GM19099 (cell line): ENCODE measurements around the gene PDCD10.

Source experiments
- POLR2A ChIP-seq: IDR thresholded peaks from 3 replicates; pipeline ENCODE4 v1.6.1; 2011; ENCODE audit warnings: low read depth; ENCODE audit not compliant: insufficient read length; ENCODE audit errors: extremely low read depth

PDCD10 gene

DNA sequence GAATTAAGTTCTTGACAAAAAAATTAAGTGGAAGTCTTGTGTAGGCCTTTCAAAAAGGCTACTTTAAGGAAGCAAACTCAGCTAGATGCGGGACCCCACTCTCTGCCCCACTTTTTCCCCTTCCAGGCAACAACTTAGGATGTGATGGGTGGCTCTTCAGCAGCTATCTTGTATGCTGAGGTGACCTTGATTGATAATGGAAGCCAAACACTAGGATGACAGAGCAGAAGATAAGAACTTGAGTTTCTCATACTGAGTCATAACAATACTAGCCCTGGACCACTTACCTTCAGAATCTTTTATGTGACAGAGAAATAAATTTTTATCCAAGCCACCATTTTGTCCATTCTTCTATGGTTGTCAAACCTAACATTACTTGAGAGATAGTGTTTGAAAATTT is 16.1 kb downstream of the PDCD10 start:
- TF ChIP-seq POLR2A = no peak

- no peak for TF ChIP-seq POLR2A
Observed at GRCh38 chr3:167716920-167717319, 17.8 kb downstream of the PDCD10 start.

DNA sequence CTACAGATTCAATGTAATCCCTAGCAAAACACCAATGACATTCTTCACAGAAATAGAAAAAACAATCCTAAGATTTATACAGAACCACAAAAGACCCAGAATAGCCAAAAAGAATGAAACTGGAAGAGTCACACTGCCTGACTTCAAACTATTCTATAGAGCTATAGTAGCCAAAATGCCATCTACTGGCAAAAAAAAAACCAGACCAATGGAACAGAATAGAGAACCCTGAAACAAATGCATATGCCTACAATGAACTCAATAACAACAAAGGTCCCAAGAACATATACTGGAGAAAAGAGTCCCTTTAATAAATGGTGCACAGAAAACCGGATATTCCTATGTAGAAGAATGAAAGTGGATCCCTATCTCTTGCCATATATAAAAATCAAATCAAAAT is 19.8 kb downstream of the PDCD10 start:
- no peak for TF ChIP-seq POLR2A

- no peak for TF ChIP-seq POLR2A
Observed at GRCh38 chr3:167712445-167712844, 22.2 kb downstream of the PDCD10 start.

GRCh38 chr3:167711439-167711838 is 23.3 kb downstream of the PDCD10 start:
- no peak for TF ChIP-seq POLR2A

- TF ChIP-seq POLR2A = no peak
Observed at GRCh38 chr3:167710552-167710951, 24.1 kb downstream of the PDCD10 start.

DNA sequence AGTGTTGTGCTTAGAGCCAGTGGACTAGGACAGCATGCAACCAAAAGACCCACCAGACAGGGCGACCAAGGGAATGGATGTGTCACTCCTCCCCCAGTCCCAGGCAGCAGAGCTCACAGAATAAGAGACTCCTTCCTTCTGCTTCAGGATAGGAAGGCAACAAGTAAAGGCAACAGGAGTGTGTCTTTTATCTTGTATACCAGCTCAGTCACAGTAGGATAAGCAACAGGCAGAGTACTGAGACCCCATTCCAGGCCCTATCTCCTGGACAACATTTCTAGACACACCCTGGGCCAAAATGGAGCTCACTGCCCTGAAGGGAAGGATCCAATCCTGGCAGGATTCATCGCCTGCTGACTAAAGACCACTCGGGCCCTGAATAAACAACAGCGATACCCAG is 25.0 kb downstream of the PDCD10 start:
- no peak for TF ChIP-seq POLR2A

DNA sequence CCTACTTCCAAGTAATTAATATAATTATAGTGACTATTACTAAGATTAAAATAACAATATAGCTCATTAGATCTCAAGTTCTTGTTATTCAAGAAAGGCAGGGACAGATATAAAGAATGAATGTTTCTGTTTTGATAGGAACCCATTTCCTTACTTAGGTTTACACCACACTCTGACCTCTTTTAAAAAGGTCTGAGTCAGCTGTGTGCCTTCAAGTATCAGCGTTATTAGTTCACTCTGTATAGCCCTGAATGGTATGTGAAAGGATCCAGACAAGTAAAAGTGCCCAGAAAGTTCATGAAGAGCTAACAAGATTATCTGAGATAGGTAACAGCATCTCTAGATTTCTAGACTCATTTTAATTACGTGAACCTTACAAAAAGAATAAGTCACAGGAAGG is 28.9 kb downstream of the PDCD10 start:
- no peak for TF ChIP-seq POLR2A

DNA sequence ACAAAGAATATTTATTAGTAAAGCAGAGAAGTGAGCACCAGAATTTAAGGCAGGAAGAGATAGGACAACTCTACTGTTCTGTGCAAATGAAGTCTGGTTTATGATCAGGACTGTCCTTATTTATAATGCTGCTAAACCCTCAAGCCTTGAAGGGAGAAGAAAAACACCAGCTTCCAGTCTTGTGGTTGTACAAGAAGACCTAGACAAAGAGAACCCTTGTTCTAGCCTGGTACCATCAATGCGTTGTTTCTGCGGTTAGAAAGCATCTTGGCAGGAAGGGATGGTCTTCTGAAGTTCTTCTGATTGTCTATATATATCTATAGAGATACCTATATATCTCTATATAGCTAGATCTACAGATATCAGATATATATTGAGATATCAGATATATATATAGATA is 33.8 kb downstream of the PDCD10 start:
- TF ChIP-seq POLR2A = no peak

- no peak for TF ChIP-seq POLR2A
Observed at GRCh38 chr3:167700046-167700445, 34.6 kb downstream of the PDCD10 start.

GRCh38 chr3:167694121-167694520 is 40.6 kb downstream of the PDCD10 start:
- TF ChIP-seq POLR2A = no peak

- no peak for TF ChIP-seq POLR2A
Observed at GRCh38 chr3:167691366-167691765, 43.3 kb downstream of the PDCD10 start.

DNA sequence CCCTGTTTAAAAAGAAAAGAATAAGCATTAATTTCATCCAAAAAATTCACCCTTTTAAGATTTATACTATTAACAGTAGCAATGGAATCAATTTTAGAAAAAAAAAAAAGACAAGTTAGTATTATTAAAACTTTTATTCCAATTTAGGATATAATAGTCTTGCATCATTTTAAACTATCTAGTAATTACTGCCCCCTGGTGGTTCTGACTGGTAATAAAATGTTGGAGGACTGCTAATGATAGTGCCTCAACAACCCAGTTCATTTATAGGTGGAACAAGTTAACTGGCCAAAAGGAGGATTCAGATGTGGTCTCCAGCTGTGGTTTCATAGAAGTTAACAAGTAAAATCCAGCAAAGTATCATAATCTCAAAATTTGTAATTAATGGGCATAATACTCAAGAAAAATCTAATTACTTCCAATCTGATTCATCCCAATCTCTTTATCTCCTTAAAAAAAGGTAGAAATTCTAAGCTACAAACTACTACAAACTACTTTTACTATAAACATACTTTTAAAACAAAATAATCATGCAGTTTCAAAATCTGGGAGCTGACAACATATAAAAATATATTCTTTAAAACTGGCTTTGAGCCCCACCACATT is 50.2 kb downstream of the PDCD10 start:
- no peak for TF ChIP-seq POLR2A

GRCh38 chr3:167679526-167679925 is 55.2 kb downstream of the PDCD10 start:
- no peak for TF ChIP-seq POLR2A

- no peak for TF ChIP-seq POLR2A
Observed at GRCh38 chr3:167675848-167676247, 58.8 kb downstream of the PDCD10 start.

DNA sequence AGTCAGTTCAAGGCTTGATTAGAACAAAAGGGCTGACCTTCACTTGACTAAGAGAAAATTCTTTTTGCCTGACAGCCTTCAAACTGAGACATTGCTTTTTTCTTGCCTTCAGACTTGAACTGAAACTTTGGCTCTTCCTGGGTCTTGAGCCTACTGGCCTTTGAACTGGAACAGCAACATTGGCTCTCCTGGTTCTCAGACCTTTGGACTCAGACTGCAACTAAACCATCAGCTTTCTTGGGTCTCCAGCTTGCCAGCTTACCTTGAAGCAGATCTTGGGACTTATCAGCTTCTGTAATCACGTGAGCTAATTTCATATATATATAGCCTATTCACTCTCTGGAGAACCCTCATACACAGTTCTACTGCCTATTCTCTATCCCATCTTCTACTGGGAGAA is 61.5 kb downstream of the PDCD10 start:
- no peak for TF ChIP-seq POLR2A

DNA sequence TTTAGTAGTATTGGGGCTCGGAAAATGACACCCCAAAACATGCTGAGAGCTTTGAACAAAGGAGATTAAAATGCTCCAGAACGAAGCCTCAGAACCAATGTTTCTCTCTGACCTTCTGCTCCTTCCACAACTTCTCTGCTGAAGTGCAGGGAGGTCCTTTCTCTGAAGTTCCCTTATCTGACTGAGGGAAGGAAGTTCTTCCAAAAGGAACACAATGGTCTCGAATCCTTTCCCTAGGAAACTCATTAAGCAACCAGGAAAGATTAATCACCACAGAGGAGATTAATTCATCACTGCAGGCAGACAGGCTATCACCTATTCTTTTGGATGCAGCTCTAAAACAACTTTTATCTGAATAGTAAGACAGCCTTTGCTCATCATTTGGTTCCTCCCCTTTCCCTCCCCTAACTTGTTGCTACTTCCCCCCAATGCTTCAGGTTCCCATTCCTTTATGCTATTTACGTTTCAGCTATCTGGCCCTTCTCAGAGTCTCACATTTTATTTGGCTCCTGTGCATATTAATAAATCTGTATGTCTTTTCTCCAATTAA is 62.7 kb downstream of the PDCD10 start:
- no peak for TF ChIP-seq POLR2A

GRCh38 chr3:167669699-167670098 is 65.0 kb downstream of the PDCD10 start:
- no peak for TF ChIP-seq POLR2A

- no peak for TF ChIP-seq POLR2A
Observed at GRCh38 chr3:167668651-167669050, 66.0 kb downstream of the PDCD10 start.
